ENCODE measurements around the gene C9.
A peak's percentile ranks its signal among the peaks of the same experiment; 100 is the strongest.
"Not testable (repeated sequence)": the region's sequence is repeated elsewhere in the genome, so short reads cannot be mapped to it uniquely, and the experiment has no call there.

Gene C9

DNA sequence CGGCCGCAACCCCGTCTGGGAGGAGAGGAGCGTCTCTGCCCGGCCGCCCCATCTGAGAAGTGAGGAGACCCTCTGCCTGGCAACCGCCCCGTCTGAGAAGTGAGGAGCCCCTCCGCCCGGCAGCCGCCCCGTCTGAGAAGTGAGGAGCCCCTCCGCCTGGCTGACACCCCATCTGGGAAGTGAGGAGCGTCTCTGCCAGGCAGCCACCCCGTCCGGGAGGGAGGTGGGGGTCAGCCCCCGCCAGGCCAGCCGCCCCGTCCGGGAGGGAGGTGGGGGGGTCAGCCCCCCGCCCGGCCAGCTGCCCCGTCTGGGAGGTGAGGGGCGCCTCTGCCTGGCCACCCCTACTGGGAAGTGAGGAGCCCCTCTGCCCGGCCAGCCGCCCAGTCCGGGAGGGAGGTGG lies 30.0 kb downstream of the C9 start:
- not testable (repeated sequence) for DNase-seq (ENCODE audit: insufficient read length, low spot score); FAIRE-seq

DNA sequence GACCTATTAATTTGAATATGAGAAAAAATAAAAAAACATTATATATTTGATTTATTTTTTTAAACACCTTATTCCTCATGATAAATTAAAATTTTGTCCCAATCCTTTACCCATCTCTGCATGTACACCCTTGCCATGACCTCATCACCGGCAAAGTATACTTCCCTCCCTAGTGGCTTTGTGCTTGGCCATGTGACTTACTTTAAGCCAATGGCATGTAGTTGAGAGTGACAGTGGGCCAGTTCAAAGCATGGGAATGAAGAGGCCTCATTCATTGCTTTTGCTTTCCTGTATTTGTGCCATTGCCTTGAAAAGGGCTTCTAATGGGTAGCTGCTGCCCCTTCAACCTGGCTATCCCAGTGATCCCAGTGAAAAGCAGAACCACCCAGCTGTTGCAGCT lies 31.2 kb downstream of the C9 start:
- DNase-seq (ENCODE audit: insufficient read length, low spot score): no peak
- FAIRE-seq: peak; percentile 23

GRCh38 chr5:39331861-39332381 lies 32.4 kb downstream of the C9 start:
- DNase-seq (ENCODE audit: insufficient read length, low spot score) (no peak), FAIRE-seq (no peak)

- DNase-seq (ENCODE audit: insufficient read length, low spot score) (no peak), FAIRE-seq (no peak)
These were observed 35.6 kb downstream of the C9 start for GRCh38 chr5:39328731-39329130.

- DNase-seq (ENCODE audit: insufficient read length, low spot score): no peak
- FAIRE-seq: no peak
These were observed 40.8 kb downstream of the C9 start for GRCh38 chr5:39323542-39323941.

- DNase-seq (ENCODE audit: insufficient read length, low spot score) (no peak), FAIRE-seq (no peak)
These were observed 44.9 kb downstream of the C9 start for GRCh38 chr5:39319395-39319794.

GRCh38 chr5:39316464-39316863 lies 47.8 kb downstream of the C9 start:
- not testable (repeated sequence) for DNase-seq (ENCODE audit: insufficient read length, low spot score); FAIRE-seq

DNA sequence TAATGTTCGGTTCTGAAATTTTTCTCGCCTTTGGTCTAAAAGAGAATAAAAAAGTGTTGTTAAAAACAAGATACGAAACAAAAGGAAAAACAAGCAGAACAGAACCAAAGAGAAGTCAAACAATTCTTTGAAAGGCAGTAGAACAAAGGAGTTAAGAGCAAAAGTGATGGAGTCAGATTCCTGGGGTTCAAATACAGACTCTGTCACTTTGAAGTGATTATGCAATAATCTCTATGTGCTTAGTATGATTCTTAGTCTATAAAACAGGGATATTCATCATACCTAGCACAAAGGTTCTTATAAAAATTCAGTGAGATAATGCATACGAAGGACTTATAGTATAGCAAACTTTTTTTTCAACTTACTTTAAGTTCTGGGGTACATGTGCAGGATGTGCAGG lies 48.3 kb downstream of the C9 start:
- FAIRE-seq (no peak), DNase-seq (ENCODE audit: insufficient read length, low spot score) (no peak)

- no peak for DNase-seq (ENCODE audit: insufficient read length, low spot score)
- no peak for FAIRE-seq
These were observed 49.7 kb downstream of the C9 start for GRCh38 chr5:39314591-39314990.

- no peak for DNase-seq (ENCODE audit: insufficient read length, low spot score)
- no peak for FAIRE-seq
These were observed 54.8 kb downstream of the C9 start for GRCh38 chr5:39309534-39309933.

GRCh38 chr5:39302472-39302871 lies 61.8 kb downstream of the C9 start:
- DNase-seq (ENCODE audit: insufficient read length, low spot score) (no peak), FAIRE-seq (peak; percentile 23)

DNA sequence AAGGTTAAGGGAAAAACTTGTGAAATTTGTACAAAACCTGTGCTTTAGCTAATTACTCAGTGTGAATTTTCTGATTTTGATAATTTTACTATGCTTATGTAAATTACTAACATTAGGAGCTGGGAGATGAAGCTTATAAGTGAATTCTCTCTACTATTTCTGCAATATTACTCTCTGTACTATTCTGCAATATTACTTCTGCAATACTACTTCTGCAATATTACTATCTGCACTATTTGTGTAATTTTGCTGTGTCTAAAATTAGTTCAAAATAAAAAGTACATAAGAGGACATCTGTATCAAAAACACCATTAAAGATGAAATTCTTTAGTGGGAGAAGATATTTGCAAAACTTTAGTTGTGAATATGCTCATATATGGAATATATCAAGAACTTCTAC lies 62.9 kb downstream of the C9 start:
- FAIRE-seq: no peak
- no peak for DNase-seq (ENCODE audit: insufficient read length, low spot score)

GRCh38 chr5:39299962-39300361 lies 64.3 kb downstream of the C9 start:
- no peak for FAIRE-seq
- DNase-seq (ENCODE audit: insufficient read length, low spot score): no peak

- no peak for FAIRE-seq
These were observed 69.6 kb downstream of the C9 start for GRCh38 chr5:39294736-39295135.

GRCh38 chr5:39284552-39284951 lies 79.7 kb downstream of the C9 start:
- DNase-seq (ENCODE audit: insufficient read length, low spot score): no peak
- no peak for FAIRE-seq

More at GRCh38 chr5:39294736-39295135, 69.6 kb downstream of the C9 start:
- DNase-seq (ENCODE audit: insufficient read length, low spot score): no peak

DNA sequence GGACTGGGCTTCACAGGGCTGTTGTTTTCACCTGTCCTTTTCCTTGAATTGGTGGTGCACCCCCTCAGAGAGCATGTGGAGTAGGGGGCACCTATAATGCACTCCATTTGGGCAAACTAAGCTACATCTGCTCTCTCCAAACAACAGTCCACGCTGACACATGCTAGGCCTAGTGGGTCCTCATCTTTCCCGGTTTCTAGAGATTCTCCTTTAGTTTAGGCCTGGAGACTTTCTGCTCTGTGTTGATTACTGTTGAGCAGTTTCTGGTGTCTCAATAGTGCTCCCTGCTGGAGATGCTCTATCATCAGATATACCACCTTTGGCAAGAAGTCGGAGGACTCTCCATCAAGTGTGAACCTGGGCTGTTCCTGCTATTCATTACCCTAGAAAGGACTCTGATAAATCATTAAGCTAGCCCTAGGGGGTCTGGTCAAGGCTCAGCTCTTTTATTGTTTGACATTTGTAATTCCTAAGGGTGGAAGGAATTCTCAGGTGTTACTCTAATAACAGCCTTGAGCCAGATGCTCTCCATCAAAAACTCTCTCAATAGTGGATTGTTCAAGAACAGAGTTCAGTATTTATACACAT lies 81.0 kb downstream of the C9 start:
- FAIRE-seq: peak; percentile 96
- peak; percentile 77 for DNase-seq (ENCODE audit: insufficient read length, low spot score)

GRCh38 chr5:39282561-39282960 lies 81.7 kb downstream of the C9 start:
- no peak for DNase-seq (ENCODE audit: insufficient read length, low spot score)
- FAIRE-seq: no peak

GRCh38 chr5:39275865-39276264 lies 88.4 kb downstream of the C9 start:
- DNase-seq (ENCODE audit: insufficient read length, low spot score); FAIRE-seq: not testable (repeated sequence)

DNA sequence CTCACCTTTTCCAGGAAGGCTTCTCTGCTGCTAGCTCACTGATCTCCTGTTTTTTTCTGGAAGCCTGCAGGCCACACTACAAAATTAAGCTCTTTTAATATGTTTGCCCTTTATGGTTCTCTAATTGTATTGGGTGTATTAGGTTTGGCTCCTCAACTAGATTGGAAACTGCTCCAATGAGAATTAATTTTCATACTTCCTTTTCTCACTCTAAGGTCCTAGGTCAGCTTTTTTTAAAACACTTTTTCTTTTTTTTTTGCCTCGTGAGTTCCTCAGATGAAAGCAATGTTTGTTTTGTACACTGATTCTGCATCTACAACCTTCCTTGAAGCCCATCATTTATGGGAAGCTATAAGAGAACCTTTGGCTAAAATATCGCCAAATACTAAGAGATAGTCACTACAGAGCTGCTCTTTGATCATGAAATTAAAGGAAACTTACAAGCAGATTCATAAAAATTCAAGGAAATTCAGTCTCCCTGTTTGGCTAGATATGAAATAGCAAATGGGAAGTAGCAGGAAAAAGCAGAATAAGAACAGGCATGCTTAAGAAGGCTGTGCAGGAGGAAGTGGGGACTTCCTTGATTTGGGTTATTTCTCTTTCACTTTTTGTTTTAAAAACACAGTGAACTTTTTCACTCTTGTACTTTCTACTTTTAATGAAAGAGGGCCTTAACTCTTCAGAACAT lies 89.8 kb downstream of the C9 start:
- DNase-seq (ENCODE audit: insufficient read length, low spot score): no peak
- FAIRE-seq: no peak

DNA sequence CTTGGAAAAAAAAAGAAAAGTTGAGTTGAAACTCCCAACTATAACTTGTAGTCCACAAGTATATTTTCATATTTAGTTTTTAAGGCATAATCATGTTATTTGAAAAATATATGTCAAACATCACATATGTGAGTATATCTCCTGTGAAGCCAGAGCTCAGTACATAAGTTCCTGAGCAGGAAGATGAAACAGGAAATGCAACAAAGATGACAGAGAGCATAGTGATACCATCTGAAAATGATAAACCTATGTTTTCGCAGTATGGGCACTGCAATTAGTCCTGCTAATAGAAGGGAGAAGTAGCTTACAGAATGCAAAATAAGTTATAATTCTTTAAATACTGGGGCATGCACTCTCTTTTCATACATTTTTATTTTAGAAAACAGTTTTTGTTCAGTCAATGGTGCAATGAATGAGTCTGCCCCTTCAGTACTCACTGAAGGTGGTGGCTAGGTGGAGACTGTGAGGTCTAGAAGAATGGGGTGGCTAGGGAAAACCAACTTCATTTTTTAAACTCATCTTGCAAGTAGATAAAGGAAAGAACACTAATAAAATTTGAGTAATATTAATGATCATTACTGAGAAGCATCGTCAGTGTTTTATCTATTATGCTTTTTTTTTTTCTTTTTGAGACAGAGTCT lies 90.9 kb downstream of the C9 start:
- DNase-seq (ENCODE audit: insufficient read length, low spot score) (no peak), FAIRE-seq (no peak)

DNA sequence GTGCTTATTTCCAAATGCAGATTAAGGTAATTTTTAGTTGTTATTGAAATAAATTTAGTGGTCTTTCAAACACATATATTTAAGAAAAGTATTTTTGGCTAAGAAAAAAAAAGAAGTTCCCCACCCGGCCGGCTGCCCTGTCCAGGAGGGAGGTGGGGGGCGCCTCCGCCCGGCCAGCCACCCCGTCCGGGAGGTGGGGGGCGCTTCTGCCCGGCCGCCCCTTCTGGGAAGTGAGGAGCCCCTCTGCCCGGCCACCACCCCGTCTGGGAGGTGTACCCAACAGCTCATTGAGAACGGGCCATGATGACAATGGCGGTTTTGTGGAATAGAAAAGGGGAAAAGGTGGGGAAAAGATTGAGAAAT lies 91.4 kb downstream of the C9 start:
- not testable (repeated sequence) for FAIRE-seq; DNase-seq (ENCODE audit: insufficient read length, low spot score)
